Measurements from ENCODE around the gene TRPM3.

DNA sequence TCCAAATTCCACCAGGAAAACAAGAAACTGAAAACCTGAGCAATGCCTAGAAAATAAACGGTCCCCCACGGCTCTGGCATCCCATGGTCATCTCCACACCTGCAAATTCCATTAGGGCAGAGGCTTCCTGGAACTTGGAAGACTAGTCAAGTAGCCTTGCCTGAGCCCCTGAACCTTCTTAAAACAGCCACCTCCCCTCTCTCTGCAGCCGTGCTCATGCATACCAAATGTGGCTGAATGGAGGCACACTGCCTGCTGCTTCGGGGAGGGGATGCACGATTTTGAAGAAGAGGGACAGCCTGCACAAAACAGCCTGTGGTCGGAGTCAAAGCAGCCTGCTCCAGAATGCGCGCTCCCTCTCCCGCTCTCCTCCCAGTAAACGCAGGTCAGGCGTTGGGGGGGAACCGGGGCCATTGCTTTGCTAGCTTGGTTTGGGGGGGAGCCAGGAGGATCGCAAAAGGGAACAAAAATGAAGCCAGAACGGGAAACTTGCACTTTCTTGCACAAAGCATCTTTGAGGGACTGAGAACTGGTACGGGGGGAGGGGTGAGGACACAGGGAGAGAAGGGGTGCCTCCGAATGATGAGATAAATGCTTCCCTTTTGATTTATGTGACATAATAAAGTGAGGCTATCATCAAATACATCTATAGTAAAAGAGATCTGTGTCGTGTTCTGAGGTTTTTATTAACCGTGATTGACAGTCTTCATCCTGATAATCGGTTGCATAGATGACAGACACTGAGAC, at the start of gene TRPM3:
- TF ChIP-seq, protein P1, sequence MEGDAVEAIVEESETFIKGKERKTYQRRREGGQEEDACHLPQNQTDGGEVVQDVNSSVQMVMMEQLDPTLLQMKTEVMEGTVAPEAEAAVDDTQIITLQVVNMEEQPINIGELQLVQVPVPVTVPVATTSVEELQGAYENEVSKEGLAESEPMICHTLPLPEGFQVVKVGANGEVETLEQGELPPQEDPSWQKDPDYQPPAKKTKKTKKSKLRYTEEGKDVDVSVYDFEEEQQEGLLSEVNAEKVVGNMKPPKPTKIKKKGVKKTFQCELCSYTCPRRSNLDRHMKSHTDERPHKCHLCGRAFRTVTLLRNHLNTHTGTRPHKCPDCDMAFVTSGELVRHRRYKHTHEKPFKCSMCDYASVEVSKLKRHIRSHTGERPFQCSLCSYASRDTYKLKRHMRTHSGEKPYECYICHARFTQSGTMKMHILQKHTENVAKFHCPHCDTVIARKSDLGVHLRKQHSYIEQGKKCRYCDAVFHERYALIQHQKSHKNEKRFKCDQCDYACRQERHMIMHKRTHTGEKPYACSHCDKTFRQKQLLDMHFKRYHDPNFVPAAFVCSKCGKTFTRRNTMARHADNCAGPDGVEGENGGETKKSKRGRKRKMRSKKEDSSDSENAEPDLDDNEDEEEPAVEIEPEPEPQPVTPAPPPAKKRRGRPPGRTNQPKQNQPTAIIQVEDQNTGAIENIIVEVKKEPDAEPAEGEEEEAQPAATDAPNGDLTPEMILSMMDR (IDR thresholded peaks at IDR 0.05 in 8 of 11, conservative IDR thresholded peaks at IDR 0.05 in 3 of 11) = no peak
- no peak for TF ChIP-seq POLR2A (IDR thresholded peaks at IDR 0.05)
- TF ChIP-seq POLR2AphosphoS5 (IDR thresholded peaks at IDR 0.05) = no peak

Measured in spleen (tissue), 7 donors.